GM19397 (cell line): ENCODE data around the gene NABP2.
"Not testable (repeated sequence)": the region's sequence is repeated elsewhere in the genome, so short reads cannot be mapped to it uniquely, and the experiment has no call there.

ENCODE experiments used
- ATAC-seq: cut with Tn5 transposase; IDR thresholded peaks from one replicate; pipeline ENCODE4 v1.9.1; 2021; ENCODE audit warnings: mild to moderate bottlenecking, moderate library complexity; ENCODE audit not compliant: unreplicated experiment

The NABP2 gene

DNA sequence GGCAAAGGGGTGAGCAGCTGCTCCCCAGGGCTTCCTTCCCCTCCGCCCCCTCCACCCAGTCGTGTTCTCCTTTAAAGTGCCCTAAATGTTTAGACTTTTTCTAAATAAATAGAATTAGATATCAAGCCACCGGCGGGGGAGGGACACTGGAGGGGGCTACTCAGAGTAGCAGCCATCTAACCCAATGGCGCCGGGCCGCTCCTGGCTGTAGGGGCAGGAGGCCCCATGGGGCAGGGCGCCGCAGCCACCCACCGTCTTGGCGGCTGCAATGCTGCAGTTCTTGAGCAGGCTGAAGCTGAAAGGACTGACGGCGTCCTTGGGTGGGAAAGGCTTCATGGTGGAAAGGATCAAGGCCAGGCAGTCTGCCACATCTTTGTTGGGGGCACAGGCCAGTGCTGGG is 18.8 kb downstream of the NABP2 start:
- no peak for ATAC-seq

DNA sequence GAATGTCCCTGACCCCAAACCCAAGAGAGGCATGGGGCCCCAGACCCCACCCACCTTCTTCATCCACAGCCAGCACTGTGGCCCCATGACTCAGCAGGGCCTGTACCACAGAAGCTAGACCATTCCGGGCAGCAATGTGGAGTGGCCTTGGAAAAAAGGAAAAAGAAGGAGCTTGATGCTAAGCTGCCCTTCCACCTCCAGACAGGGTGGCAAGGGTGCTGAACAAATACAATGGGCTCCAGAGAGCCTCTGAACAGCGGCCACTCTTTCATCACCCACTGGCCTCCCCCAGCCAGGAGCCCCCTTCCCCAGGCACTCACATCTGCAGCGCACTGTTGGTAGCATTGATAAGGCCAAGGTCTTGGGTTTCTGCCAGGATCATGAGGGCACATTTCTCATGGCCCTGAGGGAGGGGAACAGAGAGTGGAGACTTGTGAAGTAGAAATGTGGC is 19.6 kb downstream of the NABP2 start:
- no peak for ATAC-seq

DNA sequence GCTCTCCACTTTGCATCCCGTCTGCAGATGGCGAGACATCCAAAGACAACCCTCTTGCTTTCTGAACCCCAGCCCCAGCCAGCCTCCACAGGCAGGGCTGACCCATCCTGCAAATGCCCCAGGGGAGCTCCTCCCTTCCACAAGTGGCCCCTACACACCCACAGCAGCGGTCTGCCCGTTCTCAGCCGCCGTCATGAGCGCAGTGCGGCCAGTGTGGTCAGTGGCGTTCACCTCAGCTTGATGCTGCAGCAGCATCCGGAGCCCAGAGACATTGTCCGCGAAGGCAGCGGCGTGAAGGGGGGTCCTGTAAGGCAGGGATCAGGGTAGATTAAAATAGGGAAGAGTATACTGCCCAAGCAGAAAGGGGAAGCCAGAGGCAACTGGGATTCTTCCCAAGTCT is 20.4 kb downstream of the NABP2 start:
- ATAC-seq = no peak

DNA sequence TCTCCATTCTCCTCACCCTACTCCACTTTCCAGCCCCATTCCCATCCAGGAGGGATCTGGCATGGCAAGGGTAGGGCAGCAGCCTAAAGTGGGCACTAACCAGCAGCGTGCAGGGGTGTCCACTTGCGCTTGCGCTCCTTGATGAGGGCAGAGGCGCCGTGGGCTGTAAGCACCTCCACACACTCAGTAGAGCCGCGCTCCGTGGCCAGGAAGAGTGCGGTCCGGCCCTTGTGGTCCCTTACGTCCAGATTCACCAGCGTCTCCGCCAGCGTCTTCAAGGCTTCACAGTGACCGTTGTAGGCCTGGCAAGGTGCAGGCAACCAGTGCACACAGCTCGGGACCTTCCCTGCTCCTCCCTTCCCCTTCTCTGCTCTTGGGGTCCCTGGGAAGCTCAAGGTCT is 23.8 kb downstream of the NABP2 start:
- ATAC-seq = no peak

DNA sequence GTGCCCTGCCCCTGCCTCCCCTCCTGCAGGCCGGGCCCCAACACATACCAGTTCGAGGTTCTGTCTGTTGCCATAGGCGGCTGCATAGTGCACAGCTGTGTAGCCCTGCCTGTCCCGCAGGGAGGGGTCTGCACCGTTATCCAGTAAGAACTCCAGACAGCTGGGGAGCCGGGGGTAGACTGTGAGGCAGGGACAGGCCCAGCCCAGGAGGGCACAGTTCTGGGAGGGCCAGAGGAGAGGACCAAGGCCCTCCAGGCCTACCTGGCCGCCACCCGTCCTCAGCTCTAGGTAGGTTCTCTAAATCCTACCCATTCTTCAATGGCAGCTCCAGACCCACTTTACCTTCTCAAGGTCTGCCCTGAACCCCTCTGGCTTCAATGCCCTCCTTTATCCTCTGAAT is 24.6 kb downstream of the NABP2 start:
- ATAC-seq = no peak

DNA sequence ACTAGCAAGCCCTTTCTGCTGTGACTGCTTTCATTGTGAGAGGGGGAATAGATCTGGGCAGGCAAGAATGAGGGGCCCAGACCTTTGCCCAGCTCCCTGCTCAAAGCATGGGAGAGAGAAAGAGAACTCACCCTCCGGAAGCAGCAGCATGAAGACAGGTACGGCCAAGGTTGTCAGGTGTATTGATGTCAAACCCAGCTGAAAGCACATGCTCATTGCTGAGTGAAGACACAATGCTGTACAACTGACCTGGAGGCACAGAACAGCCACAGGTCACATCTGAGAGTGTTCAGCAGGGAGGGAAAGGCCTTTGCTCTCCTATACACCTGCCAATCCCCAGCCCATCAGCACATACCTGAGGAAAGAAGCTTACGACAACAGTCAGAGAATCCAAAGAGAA is 28.5 kb downstream of the NABP2 start:
- no peak for ATAC-seq

DNA sequence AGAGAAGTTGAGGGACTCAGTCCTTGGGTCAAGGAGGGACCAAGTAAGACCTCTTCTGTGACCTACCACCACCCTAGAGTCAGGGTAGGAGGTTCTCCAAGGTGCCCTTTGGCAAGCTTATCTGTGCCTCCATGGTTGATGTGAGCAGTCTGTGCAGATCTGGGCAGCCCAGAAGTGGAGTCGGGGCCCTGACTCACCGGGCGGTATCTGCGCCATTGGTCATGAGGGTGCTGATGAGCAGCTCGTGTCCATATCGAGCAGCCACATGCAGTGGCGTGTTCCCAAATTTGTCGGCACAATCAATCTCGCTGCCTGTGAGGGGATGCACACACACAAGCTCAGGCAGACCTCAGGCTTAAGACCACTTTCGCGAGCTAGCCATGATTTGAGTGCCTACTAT is 28.9 kb downstream of the NABP2 start:
- no peak for ATAC-seq

DNA sequence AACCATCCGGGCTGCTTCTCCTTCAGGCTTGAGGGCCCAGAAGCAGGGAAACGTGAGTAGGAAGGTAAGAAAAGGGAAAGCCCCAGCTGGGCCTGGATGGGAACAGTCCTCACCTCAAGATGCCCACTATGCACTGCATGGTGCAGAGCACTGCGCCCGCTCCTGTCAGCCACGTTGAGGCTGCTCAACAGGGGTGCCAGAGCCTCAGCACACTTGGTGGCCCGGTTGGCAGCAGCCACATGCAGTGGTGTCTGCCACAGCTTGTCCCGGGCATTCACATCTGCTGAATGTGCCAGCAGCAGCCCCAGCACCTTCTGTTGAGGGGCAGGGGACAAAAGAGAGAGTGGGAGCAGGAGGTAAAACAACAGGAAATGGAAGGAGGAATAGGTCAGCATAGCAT is 31.5 kb downstream of the NABP2 start:
- ATAC-seq = no peak

DNA sequence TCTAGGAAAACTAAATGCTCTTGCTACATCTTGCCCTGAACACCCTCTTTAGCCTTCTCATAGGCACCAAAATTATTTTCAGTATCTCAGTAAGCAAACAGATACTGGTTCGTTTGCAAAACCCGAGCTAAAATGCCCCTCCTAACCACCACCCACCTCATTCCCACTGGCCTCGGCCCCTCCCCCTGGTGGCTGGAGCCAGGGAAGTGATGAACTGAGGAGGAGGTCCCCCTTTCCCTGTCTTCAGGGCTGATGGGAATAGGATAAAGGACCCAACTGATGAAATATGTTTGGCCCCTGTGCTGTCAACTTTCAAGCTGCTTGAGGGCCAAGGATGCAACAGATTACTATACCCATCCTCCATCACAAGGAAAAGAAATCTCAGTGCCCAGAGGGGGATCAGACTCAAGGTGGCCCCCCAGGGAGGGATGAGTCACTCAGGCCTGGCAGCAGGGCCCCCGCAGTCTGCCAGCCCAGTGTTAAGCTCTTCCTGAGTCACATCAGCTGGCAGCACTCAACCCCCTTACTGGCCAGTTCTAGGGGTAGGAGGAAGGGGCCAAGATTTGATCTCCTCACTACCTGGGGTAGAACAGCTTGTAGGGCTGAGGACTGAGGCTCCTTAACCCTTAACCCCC is 32.3 kb downstream of the NABP2 start:
- no peak for ATAC-seq

DNA sequence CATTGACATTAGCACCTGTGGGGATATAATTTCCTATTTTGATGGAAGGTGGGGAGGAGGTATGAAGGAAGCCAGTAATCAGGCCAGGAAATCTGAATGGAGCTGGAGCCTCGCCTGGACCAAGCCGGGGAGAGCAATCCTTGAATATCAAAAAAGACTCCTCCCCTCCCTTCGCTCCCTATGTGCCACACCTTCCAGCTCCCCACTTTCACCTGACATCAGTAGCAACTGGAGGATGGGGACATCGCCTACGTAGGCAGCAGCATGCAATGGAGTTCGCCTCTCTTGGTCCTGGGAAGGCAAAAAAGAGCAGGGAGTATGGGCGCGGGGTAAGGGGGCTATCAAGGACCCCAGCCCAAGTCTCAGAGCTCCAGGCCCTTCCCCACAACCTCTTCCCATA is 32.9 kb downstream of the NABP2 start:
- ATAC-seq = no peak

DNA sequence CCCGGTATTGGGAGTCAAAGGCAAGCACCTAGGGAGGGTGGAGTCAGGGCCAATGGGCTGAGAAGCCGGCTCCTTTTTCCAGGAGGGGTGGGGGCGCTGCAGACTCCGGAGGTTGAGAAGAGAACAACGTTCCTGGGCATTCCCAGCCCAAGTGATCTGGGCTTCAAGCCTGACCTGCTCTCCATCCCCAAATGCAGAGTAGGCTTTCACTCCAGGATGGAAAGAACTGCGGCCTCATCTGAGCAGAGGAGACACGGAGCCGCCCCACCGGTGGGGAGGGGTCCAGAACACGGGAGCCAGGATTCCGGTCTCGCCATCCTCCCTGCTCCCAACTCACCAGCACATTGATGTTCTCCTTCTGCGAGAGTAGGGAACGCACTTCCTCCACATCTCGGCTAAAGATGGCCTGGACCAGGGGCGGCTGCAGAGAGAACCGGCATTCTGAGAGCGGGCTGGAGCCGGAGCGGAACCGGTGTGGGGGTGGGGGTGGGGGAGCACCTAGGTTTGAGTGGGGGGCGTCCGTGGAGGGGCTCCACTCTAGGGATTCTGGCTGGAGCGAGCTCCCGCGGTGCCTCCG is 33.4 kb downstream of the NABP2 start:
- ATAC-seq = peak; percentile 17

DNA sequence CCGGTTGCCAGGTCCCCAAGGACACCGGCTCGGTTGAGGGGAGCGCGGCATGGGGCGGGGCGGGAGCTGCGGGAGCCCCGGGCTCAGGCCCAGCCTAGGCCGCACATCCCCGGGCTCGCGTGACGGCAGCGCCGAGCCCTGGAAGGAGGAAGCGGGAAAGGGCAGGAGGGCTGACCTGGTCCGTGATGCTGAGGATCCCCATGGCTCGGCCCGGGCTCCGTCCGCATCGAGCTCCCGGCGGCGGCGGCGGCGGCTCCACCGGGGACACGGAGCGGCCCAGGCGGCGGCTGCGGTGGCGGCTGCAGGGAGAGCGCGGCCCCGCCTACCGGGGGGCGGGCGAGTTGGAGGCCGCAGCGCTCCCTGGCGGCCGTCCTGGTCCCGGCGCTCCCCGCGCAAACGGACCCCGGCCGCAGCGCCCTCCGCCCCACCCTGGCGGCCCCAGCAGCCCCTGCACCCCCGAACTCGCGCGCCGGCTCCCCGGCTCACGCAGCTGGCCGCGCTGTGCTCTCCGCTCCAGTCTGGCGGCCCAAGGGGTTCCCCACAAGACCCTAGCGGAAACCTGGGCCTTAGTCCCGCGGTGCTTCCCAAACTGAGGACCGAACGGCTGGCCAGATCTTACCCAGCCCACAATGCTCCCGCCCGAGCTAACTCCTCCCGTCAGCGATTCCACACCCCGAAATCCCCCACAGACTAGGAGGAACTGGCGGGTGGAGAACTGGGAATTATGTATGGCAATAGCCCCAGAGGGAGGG is 34.1 kb downstream of the NABP2 start, which contains the start of gene ANKRD52:
Gene ANKRD52, minus strand, starts transcription at position 317 of the 752 bp plus-strand sequence. Its CDS starts 115 bp downstream, at position 202.
- ATAC-seq = peak; percentile 93

DNA sequence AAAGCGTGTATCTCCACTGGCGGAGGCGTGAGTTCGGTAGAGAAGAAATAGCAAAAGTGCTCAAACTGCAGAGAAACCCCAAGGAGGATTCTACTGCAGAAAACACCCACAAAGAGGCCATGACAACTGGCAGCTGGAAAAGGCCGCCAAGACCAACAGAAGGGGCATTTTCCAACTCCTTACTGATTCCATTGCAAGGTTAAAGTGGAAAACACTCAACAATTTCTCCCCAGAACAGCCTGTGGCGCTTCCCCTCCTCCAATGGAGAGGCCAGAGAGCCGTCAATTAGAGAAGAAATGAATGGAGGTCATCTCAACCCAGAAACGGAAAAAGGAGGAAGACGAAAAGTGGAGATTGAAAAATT is 34.7 kb downstream of the NABP2 start:
- no peak for ATAC-seq

DNA sequence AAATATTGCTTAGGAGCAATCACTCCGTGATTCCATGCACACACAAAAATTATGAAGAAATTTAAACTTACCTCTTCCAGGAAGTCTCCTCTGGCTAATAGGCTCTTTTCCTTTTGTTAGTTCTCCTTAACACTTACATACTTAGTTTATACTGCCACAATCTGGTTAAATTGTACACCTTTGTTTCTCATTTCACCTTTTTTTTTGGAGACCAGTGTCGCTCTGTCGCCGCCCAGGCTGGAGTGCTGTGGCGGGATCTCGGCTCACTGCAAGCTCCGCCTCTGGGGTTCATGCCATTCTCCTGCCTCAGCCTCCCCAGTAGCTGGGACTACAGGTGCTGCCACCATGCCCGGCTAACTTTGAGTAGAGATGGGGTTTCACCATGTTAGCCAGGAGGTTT is 36.2 kb downstream of the NABP2 start:
- no peak for ATAC-seq

DNA sequence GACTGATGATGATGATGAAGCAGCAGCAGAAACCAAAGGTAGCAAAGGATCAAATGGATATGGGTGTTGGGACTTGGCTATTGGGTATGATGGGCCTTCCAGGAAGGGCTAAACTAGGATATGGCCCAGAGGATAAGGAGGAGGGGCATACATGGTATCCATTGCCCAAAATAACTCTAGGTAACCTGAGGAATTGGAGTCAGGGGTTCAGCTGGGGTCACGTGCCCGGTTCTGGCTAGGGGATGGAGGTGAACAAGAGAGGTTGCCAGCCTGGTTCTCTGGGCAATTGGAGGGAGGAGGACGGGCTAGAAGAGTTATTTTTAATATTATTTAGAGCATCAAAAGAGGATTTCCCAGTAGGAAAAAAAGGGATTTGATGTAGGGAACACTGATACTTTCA is 36.8 kb downstream of the NABP2 start:
- ATAC-seq = no peak

DNA sequence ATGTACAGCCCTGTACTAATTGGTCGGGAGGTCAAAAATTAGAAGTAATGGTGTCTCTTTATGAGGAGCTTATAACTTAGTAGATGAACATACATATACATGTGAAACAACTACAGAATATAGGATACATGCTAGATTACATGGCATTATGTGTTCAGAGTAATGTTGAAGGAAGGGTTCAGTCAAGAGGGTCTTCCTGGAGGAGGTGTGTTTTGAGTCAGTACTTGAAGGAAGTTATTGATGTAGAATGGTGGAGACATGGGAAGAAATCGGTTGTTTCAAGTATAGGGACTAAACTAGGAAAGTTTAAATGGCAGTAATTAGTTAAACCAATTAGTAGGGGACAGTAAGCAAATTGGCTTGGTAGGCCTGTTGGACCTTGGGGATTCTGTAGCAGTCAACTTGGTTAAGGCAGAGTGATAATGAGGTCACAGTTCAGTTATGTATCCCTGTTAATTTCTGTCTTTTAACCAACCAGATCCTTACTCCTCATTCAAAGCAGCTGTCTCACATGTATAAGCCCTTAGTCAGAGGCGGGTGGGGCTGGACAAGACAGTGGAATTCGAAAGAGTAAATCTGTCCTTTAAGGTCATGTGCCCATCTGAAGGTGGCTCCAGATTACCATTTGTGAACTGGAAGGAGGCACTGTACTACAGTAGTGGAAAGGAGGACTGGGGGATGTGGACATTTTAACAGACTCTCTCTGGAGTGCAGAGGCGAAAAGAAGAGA is 37.5 kb downstream of the NABP2 start:
- no peak for ATAC-seq

DNA sequence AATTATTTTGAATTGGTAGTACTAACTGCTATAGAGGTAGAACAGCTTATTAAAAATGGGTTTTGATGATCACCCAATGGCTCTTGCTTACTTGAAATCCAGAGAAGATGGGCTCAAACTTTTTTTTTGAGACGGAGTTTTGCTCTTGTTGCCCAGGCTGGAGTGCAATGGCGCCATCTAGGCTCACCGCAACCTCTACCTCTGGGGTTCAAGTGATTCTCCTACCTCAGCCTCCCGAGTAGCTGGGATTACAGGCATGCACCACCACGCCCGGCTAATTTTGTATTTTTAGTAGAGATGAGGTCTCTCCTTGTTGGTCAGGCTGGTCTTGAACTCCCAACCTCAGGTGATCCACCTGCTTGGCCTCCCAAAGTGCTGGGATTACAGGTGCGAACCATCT is 38.8 kb downstream of the NABP2 start:
- ATAC-seq = not testable (repeated sequence)

DNA sequence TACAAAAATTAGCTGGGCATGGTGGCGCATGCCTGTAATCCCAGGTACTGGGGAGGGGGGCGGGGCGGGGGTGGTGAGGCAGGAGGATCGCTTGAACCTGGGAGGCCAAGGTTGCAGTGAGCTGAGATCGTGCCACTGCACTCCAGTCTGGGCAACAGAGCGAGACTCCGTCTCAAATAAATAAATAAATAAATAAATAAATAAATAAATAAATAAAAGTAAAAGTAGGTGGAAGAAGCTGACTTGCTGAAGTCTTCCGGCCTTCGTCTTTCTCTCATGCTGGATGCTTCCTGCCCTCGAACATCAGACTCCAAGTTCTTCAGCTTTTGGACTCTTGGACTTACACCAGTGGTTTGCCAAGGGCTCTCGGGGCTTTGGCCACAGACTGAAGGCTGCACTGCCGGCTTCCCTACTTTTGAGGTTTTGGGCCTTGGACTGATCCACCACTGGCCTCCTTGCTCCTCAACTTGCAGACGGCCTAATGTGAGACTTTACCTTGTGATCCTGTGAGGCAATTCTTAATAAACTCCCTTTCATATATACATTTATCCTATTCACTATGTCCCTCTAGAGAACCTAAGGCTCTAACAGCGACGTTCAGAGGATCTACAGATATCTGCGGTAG is 42.0 kb downstream of the NABP2 start:
- ATAC-seq = not testable (repeated sequence)

DNA sequence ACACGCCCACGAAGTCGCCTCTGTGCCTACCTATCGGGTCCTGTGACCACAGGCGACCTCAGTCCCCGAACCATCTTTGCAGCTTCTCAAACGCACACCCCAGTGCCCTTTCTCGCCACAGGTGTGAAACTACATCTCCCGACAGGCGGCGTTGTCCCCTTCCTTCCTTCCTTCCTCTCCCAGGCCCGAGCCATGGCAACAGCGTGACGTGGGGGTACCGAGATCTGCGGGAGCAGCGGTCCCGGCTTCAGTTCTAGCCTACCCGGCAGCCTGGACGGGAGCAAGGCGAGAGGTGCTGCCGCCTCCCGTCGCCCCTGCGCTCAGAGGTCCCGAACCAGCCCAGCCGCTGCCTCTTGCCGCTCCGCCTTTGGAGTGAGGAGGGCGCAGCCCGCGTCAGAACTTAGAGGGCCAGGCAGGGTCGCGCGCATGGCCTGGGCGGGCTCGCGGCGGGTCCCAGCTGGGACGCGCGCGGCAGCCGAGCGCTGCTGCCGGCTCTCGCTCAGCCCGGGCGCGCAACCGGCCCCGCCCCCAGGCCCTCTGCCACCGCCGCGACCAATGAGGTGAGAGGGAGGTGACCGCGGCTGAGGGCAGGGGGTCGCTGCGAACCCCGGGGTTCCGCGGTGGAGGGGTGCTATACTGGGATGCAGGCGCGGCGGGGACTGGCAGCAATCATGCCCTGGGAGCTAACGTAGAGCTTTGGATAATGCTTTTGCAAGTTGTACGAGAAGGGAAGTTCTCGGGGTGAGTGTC is 42.7 kb downstream of the NABP2 start, which contains the start of gene COQ10A:
Gene COQ10A, plus strand, starts transcription at position 250 of the 750 bp plus-strand sequence. Its CDS starts 177 bp downstream, at position 427.
- peak; percentile 89 for ATAC-seq

DNA sequence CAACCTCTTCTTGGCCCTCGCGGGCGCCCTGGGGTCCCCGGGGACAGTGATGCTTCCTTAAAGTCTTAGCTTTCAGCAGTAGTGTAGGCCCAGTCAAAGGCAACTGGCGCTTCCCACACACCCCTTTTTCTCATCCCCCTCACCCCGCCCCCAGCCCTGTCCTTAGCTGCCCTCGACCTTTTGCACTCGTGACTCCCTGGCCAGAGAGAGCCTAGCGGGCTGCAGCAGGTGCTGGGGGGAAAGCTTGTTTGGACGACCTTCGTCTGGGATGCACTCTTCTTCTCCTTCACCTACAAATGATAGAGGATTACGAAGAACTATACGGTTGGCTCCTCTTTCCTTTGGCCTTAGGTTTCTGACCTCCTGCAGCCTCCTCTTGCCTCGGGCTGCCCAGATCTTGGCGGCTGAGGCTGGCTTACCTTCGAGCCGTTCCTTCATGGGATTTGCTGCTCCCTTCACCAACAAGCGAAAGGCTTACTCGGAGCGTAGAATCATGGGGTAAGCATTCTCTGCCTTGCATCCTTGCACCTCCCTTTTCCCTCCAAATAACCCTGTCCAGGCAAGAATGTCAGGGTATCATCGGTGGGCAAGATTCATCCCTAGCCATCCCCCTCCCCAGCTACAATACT is 43.4 kb downstream of the NABP2 start:
- no peak for ATAC-seq
